Endothelial cell (in vitro differentiated cells): ENCODE data around the gene HSD3B1. TPM values are rescaled to one million over a fixed set of nuclear protein-coding genes. Genes with fewer than 3 reads are reported as not detected.

Source experiments
- DNase-seq: peaks from one replicate; pipeline ENCODE4 v3.0.0; 2021; ENCODE audit warnings: low spot score
- H3K27ac Mint-ChIP-seq: one replicate; pipeline ENCODE4 v1.8.0; 2021; ENCODE audit warnings: mixed read lengths, inconsistent platforms; ENCODE audit not compliant: unreplicated experiment
- H3K27me3 Mint-ChIP-seq: one replicate; pipeline ENCODE4 v1.8.0; 2021; ENCODE audit warnings: mild to moderate bottlenecking, moderate library complexity, mixed read lengths, inconsistent platforms; ENCODE audit not compliant: unreplicated experiment
- H3K36me3 Mint-ChIP-seq: one replicate; pipeline ENCODE4 v1.8.0; 2021; ENCODE audit warnings: mild to moderate bottlenecking, low read depth, mixed read lengths, inconsistent platforms; ENCODE audit not compliant: unreplicated experiment
- H3K4me1 Mint-ChIP-seq: one replicate; pipeline ENCODE4 v1.8.0; 2021; ENCODE audit warnings: mild to moderate bottlenecking, mixed read lengths, inconsistent platforms; ENCODE audit not compliant: unreplicated experiment
- H3K4me3 Mint-ChIP-seq: one replicate; pipeline ENCODE4 v1.8.0; 2021; ENCODE audit warnings: mild to moderate bottlenecking, mixed read lengths, inconsistent platforms; ENCODE audit not compliant: unreplicated experiment
- H3K9me3 Mint-ChIP-seq: one replicate; pipeline ENCODE4 v1.8.0; 2021; ENCODE audit warnings: mixed read lengths, inconsistent platforms; ENCODE audit not compliant: unreplicated experiment
- total RNA-seq: library from RNA; stranded (reverse); fragmentation: NEBNext Ultra II Directional; extraction: Animal tissue kit (Norgen Biotek cat#: 25700); gene quantifications from one replicate; pipeline ENCODE4 v1.2.1, GENCODE V29; 2021; ENCODE audit not compliant: unreplicated experiment
- TF ChIP-seq, protein P1 (sequence below): fragments of 200-600 bp; sonication (generic); IDR thresholded peaks from one replicate; pipeline ENCODE4 v1.5.0; 2021; ENCODE audit warnings: antibody characterized with exemption; ENCODE audit not compliant: unreplicated experiment

HSD3B1 gene
- total RNA-seq, 1 donor from 2014 or later: not detected

DNA sequence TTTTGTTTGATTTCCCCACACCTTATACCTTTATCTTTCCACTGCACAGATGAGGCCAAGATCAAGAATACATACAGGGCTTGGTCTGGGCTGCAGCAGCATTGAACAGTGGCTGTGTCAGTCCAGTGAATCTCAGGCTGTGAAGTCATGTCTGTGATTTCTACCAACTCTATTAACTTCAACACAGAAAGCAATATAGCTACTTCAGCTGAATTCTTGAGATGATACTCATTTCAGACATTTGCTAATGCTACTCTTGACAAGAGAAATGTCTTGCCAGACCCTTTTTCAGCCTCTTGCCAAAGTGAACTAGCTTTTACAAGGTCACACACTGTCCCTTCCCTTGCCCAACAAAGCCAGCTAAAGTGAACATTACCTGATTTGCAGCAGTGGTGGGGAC lies 25.1 kb upstream of the HSD3B1 start:
- no peak for DNase-seq
- Mint-ChIP-seq H3K9me3 (no peaks in the 10 kb centered on the region), H3K4me3 (no peak overlapping the region), H3K27ac (no peak overlapping the region), H3K4me1 (no peaks in the 10 kb centered on the region), H3K27me3 (peaks cover 4% of the 10 kb centered on the region), H3K36me3 (no peaks in the 10 kb centered on the region)
- TF ChIP-seq, protein P1, sequence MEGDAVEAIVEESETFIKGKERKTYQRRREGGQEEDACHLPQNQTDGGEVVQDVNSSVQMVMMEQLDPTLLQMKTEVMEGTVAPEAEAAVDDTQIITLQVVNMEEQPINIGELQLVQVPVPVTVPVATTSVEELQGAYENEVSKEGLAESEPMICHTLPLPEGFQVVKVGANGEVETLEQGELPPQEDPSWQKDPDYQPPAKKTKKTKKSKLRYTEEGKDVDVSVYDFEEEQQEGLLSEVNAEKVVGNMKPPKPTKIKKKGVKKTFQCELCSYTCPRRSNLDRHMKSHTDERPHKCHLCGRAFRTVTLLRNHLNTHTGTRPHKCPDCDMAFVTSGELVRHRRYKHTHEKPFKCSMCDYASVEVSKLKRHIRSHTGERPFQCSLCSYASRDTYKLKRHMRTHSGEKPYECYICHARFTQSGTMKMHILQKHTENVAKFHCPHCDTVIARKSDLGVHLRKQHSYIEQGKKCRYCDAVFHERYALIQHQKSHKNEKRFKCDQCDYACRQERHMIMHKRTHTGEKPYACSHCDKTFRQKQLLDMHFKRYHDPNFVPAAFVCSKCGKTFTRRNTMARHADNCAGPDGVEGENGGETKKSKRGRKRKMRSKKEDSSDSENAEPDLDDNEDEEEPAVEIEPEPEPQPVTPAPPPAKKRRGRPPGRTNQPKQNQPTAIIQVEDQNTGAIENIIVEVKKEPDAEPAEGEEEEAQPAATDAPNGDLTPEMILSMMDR: no peak

DNA sequence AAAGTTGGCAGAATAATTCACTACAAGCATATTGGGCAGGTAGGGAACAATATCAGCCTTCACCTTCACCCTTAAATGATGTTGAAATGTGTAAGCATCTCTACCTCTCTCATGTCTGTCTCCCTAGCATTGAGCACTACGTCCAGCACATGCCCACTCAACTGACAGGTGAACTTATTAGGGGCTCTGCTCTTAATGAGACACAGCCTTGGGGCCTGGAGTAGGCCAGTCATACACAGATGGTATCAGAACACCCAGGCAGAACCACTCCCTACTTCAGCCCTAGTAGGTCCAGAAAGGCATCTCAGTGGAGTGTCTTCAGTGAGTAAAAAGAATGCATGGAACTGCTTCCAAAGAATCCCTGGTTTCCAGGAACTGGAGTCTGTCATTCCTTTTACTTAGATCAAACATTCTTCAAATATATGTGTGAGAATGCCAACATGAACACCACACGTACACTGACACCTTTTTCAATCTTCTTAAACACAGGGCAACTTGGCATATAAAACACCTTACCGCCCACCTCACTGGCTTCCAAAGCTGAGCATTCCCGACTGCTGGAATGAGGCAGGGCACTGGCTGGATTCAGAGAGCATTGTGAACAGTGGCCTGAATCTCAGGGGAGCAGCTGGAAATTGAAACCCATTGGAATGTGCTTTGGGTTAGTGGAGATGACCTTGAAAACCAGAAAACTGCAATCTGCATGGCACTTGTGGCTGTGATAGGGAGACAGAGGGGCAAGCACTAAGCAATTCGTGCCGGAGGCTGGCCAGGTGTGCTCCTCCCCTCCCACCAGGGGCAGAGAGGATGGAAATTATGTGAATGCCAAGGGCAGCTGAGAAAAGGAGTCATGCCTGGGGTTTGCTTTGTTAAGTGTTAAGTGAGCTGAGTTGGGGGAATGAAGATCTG lies 24.2 kb upstream of the HSD3B1 start:
- DNase-seq: no peak
- Mint-ChIP-seq H3K36me3 (no peaks in the 10 kb centered on the region), H3K27ac (no peak overlapping the region), H3K4me3 (no peak overlapping the region), H3K27me3 (peaks cover 4% of the 10 kb centered on the region), H3K9me3 (no peaks in the 10 kb centered on the region), H3K4me1 (no peaks in the 10 kb centered on the region)
- TF ChIP-seq, protein P1: no peak

DNA sequence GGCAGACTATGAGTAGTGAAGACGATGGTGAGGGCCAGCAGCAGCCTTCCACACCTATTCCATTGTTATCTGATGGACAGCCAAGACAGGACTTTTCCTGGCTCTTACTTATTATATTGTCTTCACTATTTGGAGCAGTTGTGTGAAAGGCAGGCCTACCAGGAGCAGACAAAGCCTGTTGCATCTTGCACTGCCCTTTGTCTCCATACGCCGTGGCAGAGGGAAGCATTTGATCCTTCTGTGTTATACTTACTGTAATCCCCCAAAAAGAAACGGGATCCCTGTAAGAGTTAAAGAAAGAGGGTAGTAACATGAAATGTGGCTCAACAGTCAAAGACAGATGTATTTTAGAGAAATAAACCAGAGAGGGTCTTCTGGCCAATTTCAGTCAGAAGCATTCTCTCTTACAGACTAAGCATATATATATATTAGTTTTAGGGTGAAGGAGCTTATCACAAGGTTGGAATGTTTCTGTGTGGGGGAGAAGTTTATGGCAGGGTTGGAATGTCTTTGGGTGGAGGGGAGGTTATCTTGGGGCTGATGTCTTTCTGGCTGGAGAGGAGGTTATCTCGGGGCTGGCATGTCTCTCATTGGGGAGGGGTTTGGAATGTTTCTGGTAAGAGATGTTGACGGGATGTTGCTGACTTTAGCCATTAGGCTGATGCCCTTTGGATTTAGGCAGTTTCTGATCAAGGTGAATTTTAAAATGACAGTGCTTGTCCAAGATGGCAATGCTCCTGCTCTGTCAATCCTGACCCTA lies 23.4 kb upstream of the HSD3B1 start:
- Mint-ChIP-seq H3K36me3 (no peaks in the 10 kb centered on the region), H3K9me3 (no peaks in the 10 kb centered on the region), H3K4me3 (no peak overlapping the region), H3K4me1 (no peaks in the 10 kb centered on the region), H3K27me3 (no peaks in the 10 kb centered on the region), H3K27ac (no peak overlapping the region)
- TF ChIP-seq, protein P1: no peak
- DNase-seq: no peak

DNA sequence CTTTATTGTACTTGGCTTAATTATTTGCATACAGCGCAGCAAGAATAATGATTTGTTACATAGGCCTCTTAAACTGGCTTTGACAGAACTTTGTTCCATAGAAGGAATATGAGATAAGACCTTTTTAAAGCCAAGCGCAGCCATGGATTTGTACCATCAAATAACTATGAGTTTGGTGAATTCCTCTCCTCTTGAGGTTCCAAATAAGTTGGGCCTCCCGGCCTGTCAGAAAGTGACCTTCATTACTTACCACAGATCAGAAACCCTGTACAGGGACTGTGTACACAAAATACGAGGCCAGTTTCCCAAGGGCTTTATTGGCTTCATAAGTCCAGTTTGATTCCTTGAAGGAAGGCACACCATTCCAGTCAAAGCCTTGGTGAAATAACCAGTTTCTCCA lies 21.8 kb upstream of the HSD3B1 start:
- no peak overlapping the region for H3K27ac Mint-ChIP-seq
- TF ChIP-seq, protein P1: no peak
- H3K36me3 Mint-ChIP-seq: no peaks in the 10 kb centered on the region
- DNase-seq: no peak
- H3K9me3 Mint-ChIP-seq: no peaks in the 10 kb centered on the region
- H3K4me3 Mint-ChIP-seq: no peak overlapping the region
- no peaks in the 10 kb centered on the region for H3K4me1 Mint-ChIP-seq
- H3K27me3 Mint-ChIP-seq: peaks cover 1% of the 10 kb centered on the region

DNA sequence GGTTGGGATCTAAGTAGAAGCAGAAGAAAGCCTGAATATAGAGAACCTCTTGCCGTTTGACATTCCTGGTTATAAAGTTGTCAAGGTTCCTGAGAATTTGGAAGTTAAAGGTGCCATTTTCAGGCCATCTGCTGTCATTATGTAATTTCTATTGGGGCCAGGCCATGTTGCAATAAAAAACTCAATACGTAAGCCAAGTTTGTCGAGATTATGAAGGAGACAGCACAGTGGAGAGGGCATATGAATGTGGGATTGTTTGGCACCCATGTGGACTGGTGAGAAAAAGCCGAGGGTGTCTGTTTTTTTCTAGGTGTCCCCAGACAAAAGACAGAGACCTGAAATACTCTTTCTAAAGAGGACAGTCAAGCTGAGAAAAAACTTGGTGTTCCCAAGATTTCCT lies 18.8 kb upstream of the HSD3B1 start:
- H3K36me3 Mint-ChIP-seq: no peaks in the 10 kb centered on the region
- TF ChIP-seq, protein P1: no peak

More for the DNA sequence above, 18.8 kb upstream of the HSD3B1 start:
- DNase-seq: no peak
- Mint-ChIP-seq H3K27me3 (peaks cover 1% of the 10 kb centered on the region), H3K4me3 (no peak overlapping the region), H3K4me1 (no peaks in the 10 kb centered on the region), H3K9me3 (no peaks in the 10 kb centered on the region), H3K27ac (no peak overlapping the region)
